Lower leg skin (tissue), 3 donors: ENCODE data around the gene DTNB.

Source experiments
- POLR2A ChIP-seq, 2 donors: fragments of 450-650 bp; IDR thresholded peaks; one replicate each; pipeline ENCODE4 v1.6.1; 2016 to 2017; ENCODE audit warnings: antibody characterized with exemption in 2 of 2, mild to moderate bottlenecking in 1 of 2, moderate library complexity in 1 of 2
- TF ChIP-seq, protein P1 (sequence below), 3 donors: fragments of 450-650 bp; IDR thresholded peaks; one replicate each; pipeline ENCODE4 v1.5.1; 2016; ENCODE audit warnings: antibody characterized with exemption in 3 of 3, mild to moderate bottlenecking in 3 of 3, moderate library complexity in 2 of 3

DNA sequence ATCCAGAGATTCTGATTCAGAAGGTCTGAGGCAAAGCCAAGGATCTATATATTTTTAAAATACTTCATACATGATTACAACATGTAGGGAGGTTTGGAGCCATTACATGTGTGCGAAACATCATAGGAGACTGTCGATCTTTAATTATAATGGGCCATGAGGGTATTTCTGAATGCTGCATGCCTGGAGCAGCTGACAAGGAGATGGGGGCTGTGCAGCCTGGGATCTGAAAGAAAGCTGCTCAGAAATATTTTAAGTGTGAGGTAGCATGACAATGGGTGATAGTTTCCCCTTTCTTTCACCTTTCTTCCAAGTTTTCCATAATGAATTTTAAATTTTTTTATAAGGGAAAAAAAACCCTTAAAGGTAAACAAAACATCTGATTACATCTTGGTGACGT lies 229.6 kb downstream of the DTNB start:
- TF ChIP-seq, protein P1, sequence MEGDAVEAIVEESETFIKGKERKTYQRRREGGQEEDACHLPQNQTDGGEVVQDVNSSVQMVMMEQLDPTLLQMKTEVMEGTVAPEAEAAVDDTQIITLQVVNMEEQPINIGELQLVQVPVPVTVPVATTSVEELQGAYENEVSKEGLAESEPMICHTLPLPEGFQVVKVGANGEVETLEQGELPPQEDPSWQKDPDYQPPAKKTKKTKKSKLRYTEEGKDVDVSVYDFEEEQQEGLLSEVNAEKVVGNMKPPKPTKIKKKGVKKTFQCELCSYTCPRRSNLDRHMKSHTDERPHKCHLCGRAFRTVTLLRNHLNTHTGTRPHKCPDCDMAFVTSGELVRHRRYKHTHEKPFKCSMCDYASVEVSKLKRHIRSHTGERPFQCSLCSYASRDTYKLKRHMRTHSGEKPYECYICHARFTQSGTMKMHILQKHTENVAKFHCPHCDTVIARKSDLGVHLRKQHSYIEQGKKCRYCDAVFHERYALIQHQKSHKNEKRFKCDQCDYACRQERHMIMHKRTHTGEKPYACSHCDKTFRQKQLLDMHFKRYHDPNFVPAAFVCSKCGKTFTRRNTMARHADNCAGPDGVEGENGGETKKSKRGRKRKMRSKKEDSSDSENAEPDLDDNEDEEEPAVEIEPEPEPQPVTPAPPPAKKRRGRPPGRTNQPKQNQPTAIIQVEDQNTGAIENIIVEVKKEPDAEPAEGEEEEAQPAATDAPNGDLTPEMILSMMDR (IDR thresholded peaks at IDR 0.05), result no peak
- TF ChIP-seq POLR2A (IDR thresholded peaks at IDR 0.05), result no peak
